ENCODE data around the gene CORO6. TPM values are rescaled to one million over a fixed set of nuclear protein-coding genes. Genes with fewer than 3 reads are reported as not detected.

The CORO6 gene
- total RNA-seq, 1 experiment from 2014 or later = 35.0 TPM

- CTCF ChIA-PET = interaction anchor here (0.5 kb wide), 1 partner anchor 42 kb away, joined by 6 read pairs; no protein-coding TSS in a partner anchor
These were observed 5.2 kb upstream of the CORO6 start for GRCh38 chr17:29627951-29628350.

GRCh38 chr17:29625037-29625750 is 2.5 kb upstream of the CORO6 start:
- POLR2A ChIA-PET (ENCODE audit: unreplicated experiment) = interaction anchor here (0.6 to 1.0 kb wide), 5 partner anchors 14 to 640 kb away, joined by 4 to 5 read pairs (median 4); no protein-coding TSS in a partner anchor
- Histone ChIP-seq H4K20me1 (ENCODE audit: insufficient read depth) (no peaks in the 10 kb centered on the region), H2AFZ (no peak overlapping the region), H3K9me3 (ENCODE audit: insufficient read depth, low read depth) (no peaks in the 10 kb centered on the region), H3K4me1 (replicated peaks; ENCODE audit: insufficient read depth) (peaks cover 45% of the 10 kb centered on the region), H3K9me2 (ENCODE audit: insufficient read depth) (no peaks in the 10 kb centered on the region), H3K4me2 (no peak overlapping the region), H3K4me3 (no peak overlapping the region), H3K79me2 (ENCODE audit: low read depth) (no peaks in the 10 kb centered on the region), H3K27ac (no peak overlapping the region), H3K27me3 (ENCODE audit: insufficient read depth, low read depth) (no peaks in the 10 kb centered on the region), H3K36me3 (ENCODE audit: low read depth) (no peaks in the 10 kb centered on the region), H3F3A (ENCODE audit: insufficient read depth, low read depth) (peaks cover 15% of the 10 kb centered on the region; the same call in 1 of the 2 replicates)
- CTCF ChIA-PET = interaction anchor here (0.6 to 1.7 kb wide), 8 partner anchors 9 to 468 kb away, joined by 3 to 6 read pairs (median 3); no protein-coding TSS in a partner anchor
- no peak for TF ChIP-seq EZH2 (IDR thresholded peaks at IDR 0.05; ENCODE audit: low read depth)
- BruUV-seq (replicated peaks) = no TSS peak
- intact Hi-C loops (cut with micrococcal nuclease; ENCODE audit: unreplicated experiment) = no loop called here
- peak in 1 of 2 experiments; percentile 40 for DNase-seq

More at GRCh38 chr17:29627951-29628350, 5.2 kb upstream of the CORO6 start:
- H3K79me2 ChIP-seq (ENCODE audit: low read depth) = no peaks in the 10 kb centered on the region
- peaks cover 24% of the 10 kb centered on the region for H3K4me1 ChIP-seq (replicated peaks; ENCODE audit: insufficient read depth)
- H2AFZ ChIP-seq = no peak overlapping the region
- H3K4me2 ChIP-seq = no peak overlapping the region
- POLR2A ChIA-PET (ENCODE audit: unreplicated experiment) = interaction anchor here (0.5 kb wide), 2 partner anchors 133 to 464 kb away, joined by 5 to 6 read pairs; no protein-coding TSS in a partner anchor
- peaks cover 13% of the 10 kb centered on the region; the same call in 1 of the 2 replicates for H3F3A ChIP-seq (ENCODE audit: insufficient read depth, low read depth)
- H3K36me3 ChIP-seq (ENCODE audit: low read depth) = 0 out of 2 replicates have a peak, but pooled peaks cover 5% of the 10 kb centered on the region
- intact Hi-C loops (cut with micrococcal nuclease; ENCODE audit: unreplicated experiment) = no loop called here
- H3K9me3 ChIP-seq (ENCODE audit: insufficient read depth, low read depth) = no peaks in the 10 kb centered on the region
- no peak for TF ChIP-seq CTCF (conservative IDR thresholded peaks at IDR 0.05)
- TF ChIP-seq EZH2 (IDR thresholded peaks at IDR 0.05; ENCODE audit: low read depth) = no peak
- no peak for DNase-seq
- no peaks in the 10 kb centered on the region for H4K20me1 ChIP-seq (ENCODE audit: insufficient read depth)
- no peaks in the 10 kb centered on the region for H3K27me3 ChIP-seq (ENCODE audit: insufficient read depth, low read depth)
- H3K27ac ChIP-seq = no peak overlapping the region
- no peak overlapping the region for H3K4me3 ChIP-seq
- H3K9me2 ChIP-seq (ENCODE audit: insufficient read depth) = no peaks in the 10 kb centered on the region
- no TSS peak for BruUV-seq (replicated peaks)

- H3K36me3 ChIP-seq (ENCODE audit: low read depth) = no peaks in the 10 kb centered on the region
- peaks cover 15% of the 10 kb centered on the region; the same call in 1 of the 2 replicates for H3F3A ChIP-seq (ENCODE audit: insufficient read depth, low read depth)
- H3K27me3 ChIP-seq (ENCODE audit: insufficient read depth, low read depth) = no peaks in the 10 kb centered on the region
- no peaks in the 10 kb centered on the region for H3K9me2 ChIP-seq (ENCODE audit: insufficient read depth)
- no peaks in the 10 kb centered on the region for H4K20me1 ChIP-seq (ENCODE audit: insufficient read depth)
- H3K4me2 ChIP-seq = no peak overlapping the region
- TF ChIP-seq EZH2 (IDR thresholded peaks at IDR 0.05; ENCODE audit: low read depth) (no peak), CTCF (conservative IDR thresholded peaks at IDR 0.05) (no peak)
- no peak for DNase-seq
- peaks cover 51% of the 10 kb centered on the region for H3K4me1 ChIP-seq (replicated peaks; ENCODE audit: insufficient read depth)
- H3K9me3 ChIP-seq (ENCODE audit: insufficient read depth, low read depth) = no peaks in the 10 kb centered on the region
- intact Hi-C loops (cut with micrococcal nuclease; ENCODE audit: unreplicated experiment) = no loop called here
- POLR2A ChIA-PET (ENCODE audit: unreplicated experiment) = interaction anchor here (0.5 to 1.0 kb wide), 4 partner anchors 11 to 31 kb away, joined by 3 to 5 read pairs (median 4); no protein-coding TSS in a partner anchor
- no peak overlapping the region for H3K4me3 ChIP-seq
- no peak overlapping the region for H2AFZ ChIP-seq
- no peaks in the 10 kb centered on the region for H3K79me2 ChIP-seq (ENCODE audit: low read depth)
- 0 out of 2 replicates have a peak overlapping the region, but pooled peaks have one; percentile 36 for H3K27ac ChIP-seq
- BruUV-seq (replicated peaks) = no TSS peak
- CTCF ChIA-PET = interaction anchor here (0.8 to 1.7 kb wide), 2 partner anchors 30 to 33 kb away, joined by 3 to 6 read pairs; no protein-coding TSS in a partner anchor
These were observed 1.9 kb upstream of the CORO6 start for GRCh38 chr17:29624586-29624985.
